BLaER1 treated with 17β-estradiol and CSF1 and Interleukin-3, amounts not matched to agents 10 nM and 100 nM (cell line): ENCODE results near the gene DALRD3.
"Not testable (repeated sequence)": the region's sequence is repeated elsewhere in the genome, so short reads cannot be mapped to it uniquely, and the experiment has no call there.

ENCODE experiments used
- H3K27ac ChIP-seq, 11 experiments: shearing (Covaris generic); formaldehyde crosslinking; 2 replicates each; pipeline ENCODE4 v1.8.1; 2022
- H3K27me3 ChIP-seq, 11 experiments: shearing (Covaris generic); formaldehyde crosslinking; 2 replicates each; pipeline ENCODE4 v1.8.1; 2022
- H3K36me3 ChIP-seq, 11 experiments: shearing (Covaris generic); formaldehyde crosslinking; 2 replicates each; pipeline ENCODE4 v1.8.1; 2022
- H3K4me1 ChIP-seq, 10 experiments: shearing (Covaris generic); formaldehyde crosslinking; 2 replicates each; pipeline ENCODE4 v1.8.1; 2022
- H3K4me2 ChIP-seq, 11 experiments: shearing (Covaris generic); formaldehyde crosslinking; 2 replicates each; pipeline ENCODE4 v1.8.1; 2022
- H3K4me3 ChIP-seq, 10 experiments: shearing (Covaris generic); formaldehyde crosslinking; 2 replicates each; pipeline ENCODE4 v1.8.1; 2022
- H3K9ac ChIP-seq, 11 experiments: shearing (Covaris generic); formaldehyde crosslinking; 2 replicates each; pipeline ENCODE4 v1.8.1; 2022
- H3K9me3 ChIP-seq, 11 experiments: shearing (Covaris generic); formaldehyde crosslinking; replicated peaks in 1 of 11; 2 replicates each; pipeline ENCODE4 v1.8.1; 2022
- H4K20me1 ChIP-seq, 11 experiments: shearing (Covaris generic); formaldehyde crosslinking; 2 replicates each; pipeline ENCODE4 v1.8.1; 2022
- Cebpa-rat ChIP-seq, 11 experiments: shearing (Covaris generic); IDR thresholded peaks; 2 replicates each; pipeline ENCODE4 v1.8.1; 2022

DALRD3 gene

GRCh38 chr3:49013113-49013737, 5.2 kb downstream of the DALRD3 start:
- H3K9ac ChIP-seq, result no peak overlapping the region

GRCh38 chr3:49012441-49013017, 5.9 kb downstream of the DALRD3 start:
- H3K4me1 ChIP-seq, result peaks cover 32 to 73% (median 58%) of the 10 kb centered on the region in 10 experiments
- H3K9ac ChIP-seq, result no peak overlapping the region
- no peak overlapping the region for H3K4me3 ChIP-seq
- no peak for TF ChIP-seq Cebpa-rat (IDR thresholded peaks at IDR 0.05)
- H4K20me1 ChIP-seq, result peaks cover 50 to 97% (median 95%) of the 10 kb centered on the region in 11 experiments
- no peak overlapping the region for H3K4me2 ChIP-seq
- H3K27ac ChIP-seq, result no peak overlapping the region
- H3K36me3 ChIP-seq, result peaks cover 57 to 81% (median 65%) of the 10 kb centered on the region in 11 experiments
- H3K9me3 ChIP-seq, result no peaks in the 10 kb centered on the region
- H3K27me3 ChIP-seq, result no peaks in the 10 kb centered on the region

More at GRCh38 chr3:49013113-49013737, 5.2 kb downstream of the DALRD3 start:
- H3K4me2 ChIP-seq, result peak overlapping the region in 3 of 11 experiments; percentile 6 to 7 (median 6); a peak in 1 of 22 replicates
- H3K4me1 ChIP-seq, result peaks cover 32 to 73% (median 59%) of the 10 kb centered on the region in 10 experiments
- no peak overlapping the region for H3K27ac ChIP-seq
- H3K27me3 ChIP-seq, result no peaks in the 10 kb centered on the region
- H3K36me3 ChIP-seq, result peaks cover 57 to 81% (median 65%) of the 10 kb centered on the region in 11 experiments
- no peak for TF ChIP-seq Cebpa-rat (IDR thresholded peaks at IDR 0.05)
- H4K20me1 ChIP-seq, result peaks cover 50 to 98% (median 95%) of the 10 kb centered on the region in 11 experiments
- no peaks in the 10 kb centered on the region for H3K9me3 ChIP-seq
- no peak overlapping the region for H3K4me3 ChIP-seq

GRCh38 chr3:49009396-49009795, 9.0 kb downstream of the DALRD3 start:
- TF ChIP-seq Cebpa-rat (IDR thresholded peaks at IDR 0.05), result no peak
- Histone ChIP-seq H3K4me1 (peaks cover 28 to 61% (median 47%) of the 10 kb centered on the region in 10 experiments), H4K20me1 (peaks cover 39 to 66% (median 64%) of the 10 kb centered on the region in 11 experiments), H3K4me2 (peak overlapping the region; percentile 34 to 62 (median 51); a peak in 18 of 22 replicates), H3K27ac (peak overlapping the region in 1 of 11 experiments; percentile 14; a peak in 1 of 22 replicates), H3K9me3 (no peaks in the 10 kb centered on the region), H3K4me3 (no peak overlapping the region), H3K27me3 (no peaks in the 10 kb centered on the region), H3K9ac (peak overlapping the region in 1 of 11 experiments; percentile 39; a peak in 2 of 22 replicates), H3K36me3 (peaks cover 35 to 52% (median 39%) of the 10 kb centered on the region in 11 experiments)

- H3K9me3 ChIP-seq, H3K27me3 ChIP-seq: not testable (repeated sequence)
- Histone ChIP-seq H3K4me3 (peak overlapping the region; percentile 67 to 91 (median 80)), H3K4me1 (peaks cover 28 to 54% (median 40%) of the 10 kb centered on the region in 10 experiments), H3K4me2 (peak overlapping the region; percentile 94 to 100 (median 96)), H4K20me1 (peaks cover 31 to 58% (median 56%) of the 10 kb centered on the region in 11 experiments), H3K27ac (peak overlapping the region; percentile 23 to 99 (median 95); a peak in 20 of 22 replicates), H3K9ac (peak overlapping the region; percentile 87 to 99 (median 94)), H3K36me3 (peaks cover 27 to 45% (median 31%) of the 10 kb centered on the region in 11 experiments)
Observed at GRCh38 chr3:49008627-49009026, 9.8 kb downstream of the DALRD3 start.

GRCh38 chr3:49007771-49008528, 10.4 kb downstream of the DALRD3 start:
- Histone ChIP-seq H3K9ac (peak overlapping the region; percentile 87 to 99 (median 94)), H3K9me3 (no peaks in the 10 kb centered on the region)
- TF ChIP-seq Cebpa-rat (IDR thresholded peaks at IDR 0.05), result no peak

GRCh38 chr3:49007068-49007770, 11.2 kb downstream of the DALRD3 start, which contains the start of gene WDR6:
TSS of gene WDR6 (plus strand) at chr3:49007391. CDS start at chr3:49007432, 41 bp downstream.
- Histone ChIP-seq H3K27ac (peak within 1 kb of the TSS; percentile 87 to 99 (median 95)), H3K4me2 (peak within 1 kb of the TSS; percentile 94 to 100 (median 96)), H3K4me1 (peaks cover 28 to 44% (median 36%) of the 10 kb centered on the region in 10 experiments), H4K20me1 (peaks cover 17 to 44% (median 42%) of the 10 kb centered on the region in 11 experiments; a peak in 21 of 22 replicates), H3K9me3 (no peaks in the 10 kb centered on the region), H3K9ac (peak within 1 kb of the TSS; percentile 87 to 99 (median 94)), H3K27me3 (no peaks in the 10 kb centered on the region), H3K36me3 (peaks cover 13 to 30% (median 18%) of the 10 kb centered on the region in 11 experiments), H3K4me3 (peak within 1 kb of the TSS; percentile 67 to 91 (median 80))
- no peak for TF ChIP-seq Cebpa-rat (IDR thresholded peaks at IDR 0.05)

More at GRCh38 chr3:49007771-49008528, 10.4 kb downstream of the DALRD3 start:
- Histone ChIP-seq H3K4me1 (peaks cover 28 to 47% (median 36%) of the 10 kb centered on the region in 10 experiments), H3K4me3 (peak overlapping the region; percentile 67 to 91 (median 80)), H4K20me1 (peaks cover 25 to 52% (median 50%) of the 10 kb centered on the region in 11 experiments; a peak in 21 of 22 replicates), H3K36me3 (peaks cover 20 to 38% (median 25%) of the 10 kb centered on the region in 11 experiments), H3K4me2 (peak overlapping the region; percentile 94 to 100 (median 96)), H3K27me3 (no peaks in the 10 kb centered on the region), H3K27ac (peak overlapping the region; percentile 87 to 99 (median 95))

- H3K27ac ChIP-seq, result peak overlapping the region; percentile 87 to 99 (median 95)
- H3K9me3 ChIP-seq, result no peaks in the 10 kb centered on the region
- H3K4me1 ChIP-seq, result peaks cover 28 to 41% (median 35%) of the 10 kb centered on the region in 10 experiments
- H4K20me1 ChIP-seq, result peaks cover 10 to 37% (median 35%) of the 10 kb centered on the region in 11 experiments; a peak in 21 of 22 replicates
- no peaks in the 10 kb centered on the region for H3K27me3 ChIP-seq
- H3K4me2 ChIP-seq, result peak overlapping the region; percentile 94 to 100 (median 96)
- H3K4me3 ChIP-seq, result peak overlapping the region; percentile 67 to 91 (median 80)
- H3K9ac ChIP-seq, result peak overlapping the region; percentile 87 to 99 (median 94)
- H3K36me3 ChIP-seq, result peaks cover 6 to 24% (median 11%) of the 10 kb centered on the region in 11 experiments; a peak in 21 of 22 replicates
- TF ChIP-seq Cebpa-rat (IDR thresholded peaks at IDR 0.05), result no peak
Observed at GRCh38 chr3:49006408-49007067, 11.8 kb downstream of the DALRD3 start.
